Kidney glomerular epithelial cell (primary cell): ENCODE results near the gene SVOP.

Experiments used
- DNase-seq: peaks from one replicate; lab custom pipeline; 2025; lab: John Stamatoyannopoulos, UW

Gene SVOP

GRCh38 chr12:108935159-108935763 lies 85.6 kb downstream of the SVOP start:
- no peak for DNase-seq

- DNase-seq = peak; percentile 4
Observed at GRCh38 chr12:108933949-108934348, 86.9 kb downstream of the SVOP start.

- no peak for DNase-seq
Observed at GRCh38 chr12:108930756-108931155, 90.1 kb downstream of the SVOP start.

GRCh38 chr12:108930155-108930554 lies 90.7 kb downstream of the SVOP start:
- no peak for DNase-seq

- no peak for DNase-seq
Observed at GRCh38 chr12:108928695-108929094, 92.2 kb downstream of the SVOP start.

- no peak for DNase-seq
Observed at GRCh38 chr12:108922918-108923317, 98.0 kb downstream of the SVOP start.

GRCh38 chr12:108921946-108922345 lies 98.9 kb downstream of the SVOP start:
- DNase-seq = no peak

GRCh38 chr12:108918960-108919642 lies 101.8 kb downstream of the SVOP start:
- DNase-seq = no peak

GRCh38 chr12:108918206-108918605 lies 102.7 kb downstream of the SVOP start:
- DNase-seq = no peak

GRCh38 chr12:108916336-108916735 lies 104.5 kb downstream of the SVOP start:
- no peak for DNase-seq

- no peak for DNase-seq
Observed at GRCh38 chr12:108915632-108916133, 105.2 kb downstream of the SVOP start.

- no peak for DNase-seq
Observed at GRCh38 chr12:108914121-108914531, 106.7 kb downstream of the SVOP start.

- DNase-seq = no peak
Observed at GRCh38 chr12:108912361-108912760, 108.5 kb downstream of the SVOP start.

- no peak for DNase-seq
Observed at GRCh38 chr12:108911915-108912314, 109.0 kb downstream of the SVOP start.

- no peak for DNase-seq
Observed at GRCh38 chr12:108910336-108910735, 110.5 kb downstream of the SVOP start.

GRCh38 chr12:108907839-108908351 lies 113.0 kb downstream of the SVOP start:
- peak; percentile 49 for DNase-seq

GRCh38 chr12:108906971-108907370 lies 113.9 kb downstream of the SVOP start:
- no peak for DNase-seq

- DNase-seq = no peak
Observed at GRCh38 chr12:108905725-108906124, 115.1 kb downstream of the SVOP start.

GRCh38 chr12:108899145-108899544 lies 121.7 kb downstream of the SVOP start:
- DNase-seq = no peak

GRCh38 chr12:108896817-108897216 lies 124.1 kb downstream of the SVOP start:
- no peak for DNase-seq

GRCh38 chr12:108896336-108896735 lies 124.5 kb downstream of the SVOP start:
- DNase-seq = no peak

GRCh38 chr12:108895220-108895802 lies 125.6 kb downstream of the SVOP start:
- no peak for DNase-seq

GRCh38 chr12:108890208-108890607 lies 130.7 kb downstream of the SVOP start:
- DNase-seq = no peak
